ENCODE data around the gene DNAH3. TPM values are rescaled to one million over a fixed set of nuclear protein-coding genes. Genes with fewer than 3 reads are reported as not detected.

The DNAH3 gene
- total RNA-seq, 5 donors from 2014 or later (not counting 1 experiment from before 2014, with no cell fraction given): not detected

DNA sequence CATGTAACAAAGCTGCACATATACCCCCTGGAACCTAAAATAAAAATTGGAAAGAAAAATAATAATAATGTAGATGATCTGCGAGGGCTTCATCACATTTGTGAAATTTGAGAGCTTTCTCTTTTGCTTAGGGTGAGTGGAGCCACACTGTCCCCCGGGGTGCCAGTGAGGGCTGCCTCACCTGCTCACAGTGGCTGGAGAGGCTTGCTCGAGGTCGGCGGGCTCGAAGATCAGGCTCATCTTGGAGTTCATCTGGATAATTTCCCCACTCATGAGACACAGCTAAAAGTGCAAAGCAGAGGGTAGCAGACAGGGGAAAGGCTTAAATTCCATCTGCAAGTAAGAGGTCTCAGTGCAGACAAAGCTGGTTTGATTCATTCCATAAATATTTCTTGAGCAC lies 123.8 kb downstream of the DNAH3 start:
- H3K9me3 ChIP-seq: no peaks in the 10 kb centered on the region
- ATAC-seq (replicated peaks in 1 of 4): no peak
- peaks cover 4 to 6% of the 10 kb centered on the region in 2 donors for H3K27me3 Mint-ChIP-seq
- H3K4me3 ChIP-seq (ENCODE audit: control insufficient read depth in 1 of 2, extremely low read depth in 1 of 2, low read length in 1 of 2): no peak overlapping the region
- no peak overlapping the region for H3K27ac Mint-ChIP-seq
- H3K9me3 Mint-ChIP-seq: no peaks in the 10 kb centered on the region
- ChIA-PET CTCF (no interaction called here), POLR2A (no interaction called here)
- no CpG with 5 or more reads among the region's 6 CpGs for WGBS (ENCODE audit: insufficient coverage)
- peaks cover 12 to 14% (median 14%) of the 10 kb centered on the region in 3 donors for H3K4me1 Mint-ChIP-seq
- no peaks in the 10 kb centered on the region for H3K36me3 Mint-ChIP-seq
- H3K27ac ChIP-seq (ENCODE audit: low read length): no peak overlapping the region
- H3K4me3 Mint-ChIP-seq: no peak overlapping the region
- no peak for DNase-seq
- H3K36me3 ChIP-seq (ENCODE audit: control insufficient read depth in 2 of 2, extremely low read depth in 1 of 2, insufficient read depth in 1 of 2, low read length in 1 of 2): no peaks in the 10 kb centered on the region
- H3K27me3 ChIP-seq (replicated peaks in 1 of 2; ENCODE audit: control insufficient read depth in 2 of 2, extremely low read depth in 1 of 2, insufficient read depth in 2 of 2, low read length in 1 of 2): no peaks in the 10 kb centered on the region
- peaks cover 0 to 5% of the 10 kb centered on the region in 2 experiments for H3K4me1 ChIP-seq (ENCODE audit: control insufficient read depth in 1 of 2, extremely low read depth in 1 of 2, insufficient read depth in 2 of 2, low read length in 2 of 2)

DNA sequence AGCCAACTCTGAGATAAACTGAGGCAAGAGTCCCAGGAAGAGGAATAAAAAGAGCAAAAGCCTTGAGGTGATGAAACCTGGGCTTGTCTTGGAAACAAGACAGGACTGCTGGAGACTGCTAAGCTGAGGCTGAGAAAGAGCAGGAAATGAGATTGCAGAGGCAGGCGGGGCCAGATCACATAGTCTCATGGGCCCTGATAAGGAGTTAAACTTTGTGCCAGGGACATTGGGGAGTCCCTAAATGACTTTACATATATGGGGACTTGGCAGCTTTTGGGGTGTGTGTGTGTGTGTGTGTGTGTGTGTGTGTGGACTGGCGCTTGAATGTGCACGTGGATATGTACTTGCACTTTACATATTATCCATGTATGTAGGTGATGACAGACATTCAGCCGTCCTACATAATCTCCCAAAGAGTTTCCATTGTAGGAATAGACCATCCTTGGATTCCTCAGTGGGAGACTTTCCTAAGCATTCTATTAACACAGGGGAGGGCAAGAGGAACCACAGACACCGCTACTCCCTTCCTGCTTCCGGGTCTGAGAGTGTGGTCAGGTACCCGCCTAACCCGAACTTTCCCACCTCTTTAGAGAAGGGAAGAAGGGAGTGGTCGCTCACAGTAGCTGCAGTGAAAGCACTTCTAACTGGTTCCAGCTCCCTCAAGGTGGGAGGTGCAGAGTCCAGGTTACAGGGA lies 127.0 kb downstream of the DNAH3 start:
- Histone ChIP-seq H3K4me1 (ENCODE audit: control insufficient read depth in 1 of 2, extremely low read depth in 1 of 2, insufficient read depth in 2 of 2, low read length in 2 of 2) (peaks cover 0 to 5% of the 10 kb centered on the region in 2 experiments), H3K36me3 (ENCODE audit: control insufficient read depth in 2 of 2, extremely low read depth in 1 of 2, insufficient read depth in 1 of 2, low read length in 1 of 2) (no peaks in the 10 kb centered on the region), H3K27ac (ENCODE audit: low read length) (no peak overlapping the region), H3K27me3 (replicated peaks in 1 of 2; ENCODE audit: control insufficient read depth in 2 of 2, extremely low read depth in 1 of 2, insufficient read depth in 2 of 2, low read length in 1 of 2) (no peaks in the 10 kb centered on the region), H3K4me3 (ENCODE audit: control insufficient read depth in 1 of 2, extremely low read depth in 1 of 2, low read length in 1 of 2) (no peak overlapping the region), H3K9me3 (no peaks in the 10 kb centered on the region)
- CTCF ChIA-PET: no interaction called here
- Mint-ChIP-seq H3K9me3 (no peaks in the 10 kb centered on the region), H3K36me3 (no peaks in the 10 kb centered on the region), H3K27ac (peak overlapping the region in 1 of 2 donors; percentile 0), H3K27me3 (no peaks in the 10 kb centered on the region), H3K4me3 (peak overlapping the region in 1 of 3 donors; percentile 1), H3K4me1 (peaks cover 12 to 14% (median 14%) of the 10 kb centered on the region in 3 donors)
- DNase-seq (peak in 9 of 35 experiments; percentile 1 to 10 (median 2)), ATAC-seq (replicated peaks in 1 of 4) (peak in 2 of 4 experiments; percentile 55)
- 67% methylated on average over 2 of the region's 9 CpGs for WGBS (ENCODE audit: insufficient coverage)
- POLR2A ChIA-PET: no interaction called here

DNA sequence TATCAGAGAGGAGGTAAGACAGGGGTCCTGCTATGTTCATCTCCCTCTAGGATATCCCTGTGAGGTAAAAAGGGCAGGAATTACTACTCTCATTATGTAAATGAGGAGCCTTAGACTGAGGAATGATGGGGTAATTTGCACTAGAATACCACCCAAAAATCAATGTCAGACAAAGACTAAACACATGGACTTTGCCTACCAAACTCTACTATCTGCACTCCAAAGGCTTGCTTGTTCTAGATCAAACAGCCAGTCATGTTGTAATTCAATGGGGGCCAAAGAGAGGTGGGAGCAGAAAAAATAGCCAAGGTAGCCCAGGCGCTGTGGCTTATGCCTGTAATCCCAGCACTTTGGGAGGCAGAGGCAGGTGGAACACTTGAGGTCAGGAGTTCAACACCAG lies 129.3 kb downstream of the DNAH3 start:
- ATAC-seq (replicated peaks in 1 of 4): no peak
- Histone ChIP-seq H3K4me3 (ENCODE audit: control insufficient read depth in 1 of 2, extremely low read depth in 1 of 2, low read length in 1 of 2) (no peak overlapping the region), H3K27me3 (replicated peaks in 1 of 2; ENCODE audit: control insufficient read depth in 2 of 2, extremely low read depth in 1 of 2, insufficient read depth in 2 of 2, low read length in 1 of 2) (no peaks in the 10 kb centered on the region), H3K36me3 (ENCODE audit: control insufficient read depth in 2 of 2, extremely low read depth in 1 of 2, insufficient read depth in 1 of 2, low read length in 1 of 2) (no peaks in the 10 kb centered on the region), H3K27ac (ENCODE audit: low read length) (no peak overlapping the region), H3K4me1 (ENCODE audit: control insufficient read depth in 1 of 2, extremely low read depth in 1 of 2, insufficient read depth in 2 of 2, low read length in 2 of 2) (peaks cover 0 to 5% of the 10 kb centered on the region in 2 experiments), H3K9me3 (no peaks in the 10 kb centered on the region)
- Mint-ChIP-seq H3K4me1 (peaks cover 12 to 14% (median 14%) of the 10 kb centered on the region in 3 donors), H3K27ac (no peak overlapping the region), H3K36me3 (no peaks in the 10 kb centered on the region), H3K4me3 (no peak overlapping the region), H3K27me3 (no peaks in the 10 kb centered on the region), H3K9me3 (no peaks in the 10 kb centered on the region)
- no CpG with 5 or more reads among the region's 1 CpG for WGBS (ENCODE audit: insufficient coverage)
- POLR2A ChIA-PET: no interaction called here
- CTCF ChIA-PET: no interaction called here
- DNase-seq: no peak

GRCh38 chr16:21009815-21010214 lies 140.8 kb downstream of the DNAH3 start:
- peaks cover 3 to 7% (median 5%) of the 10 kb centered on the region in 3 donors for H3K9me3 Mint-ChIP-seq
- no peak overlapping the region for H3K4me3 Mint-ChIP-seq
- 81% methylated on average over 3 of the region's 5 CpGs for WGBS (ENCODE audit: insufficient coverage)
- no peak for ATAC-seq (replicated peaks in 1 of 4)
- H3K36me3 Mint-ChIP-seq: no peaks in the 10 kb centered on the region
- peaks cover 25 to 50% of the 10 kb centered on the region in 2 donors for H3K27me3 Mint-ChIP-seq
- POLR2A ChIA-PET: no interaction called here
- no peak overlapping the region for H3K27ac Mint-ChIP-seq
- no peaks in the 10 kb centered on the region for H3K9me3 ChIP-seq
- no peaks in the 10 kb centered on the region for H3K4me1 Mint-ChIP-seq
- DNase-seq: no peak
- H3K27ac ChIP-seq (ENCODE audit: low read length): no peak overlapping the region
- CTCF ChIA-PET: no interaction called here
- H3K27me3 ChIP-seq (replicated peaks in 1 of 2; ENCODE audit: control insufficient read depth in 2 of 2, extremely low read depth in 1 of 2, insufficient read depth in 2 of 2, low read length in 1 of 2): peaks cover 0 to 18% of the 10 kb centered on the region in 2 experiments
- H3K36me3 ChIP-seq (ENCODE audit: control insufficient read depth in 2 of 2, extremely low read depth in 1 of 2, insufficient read depth in 1 of 2, low read length in 1 of 2): no peaks in the 10 kb centered on the region
- H3K4me1 ChIP-seq (ENCODE audit: control insufficient read depth in 1 of 2, extremely low read depth in 1 of 2, insufficient read depth in 2 of 2, low read length in 2 of 2): no peaks in the 10 kb centered on the region
- no peak overlapping the region for H3K4me3 ChIP-seq (ENCODE audit: control insufficient read depth in 1 of 2, extremely low read depth in 1 of 2, low read length in 1 of 2)

DNA sequence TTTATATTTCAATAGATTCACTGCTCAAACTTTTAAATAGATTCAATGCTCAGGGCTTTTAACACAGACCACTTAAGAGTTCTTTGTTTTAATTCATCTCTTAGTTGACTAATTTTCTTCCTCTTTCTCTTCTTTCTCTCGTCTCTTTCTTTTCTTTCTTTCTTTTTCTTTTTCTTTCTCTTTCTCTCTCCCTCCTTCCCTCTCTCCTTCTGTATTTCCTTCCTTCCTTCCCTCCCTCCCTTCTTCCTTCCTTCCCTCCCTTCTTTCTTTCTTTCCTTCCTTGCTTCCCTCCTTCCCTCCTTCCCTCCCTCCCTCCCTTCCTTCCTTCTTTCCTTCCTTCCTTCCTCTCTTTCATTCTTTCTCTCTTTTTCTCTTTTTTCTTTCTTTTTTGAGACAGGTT lies 145.6 kb downstream of the DNAH3 start:
- Histone ChIP-seq H3K27me3 (replicated peaks in 1 of 2; ENCODE audit: control insufficient read depth in 2 of 2, extremely low read depth in 1 of 2, insufficient read depth in 2 of 2, low read length in 1 of 2) (peaks cover 0 to 10% of the 10 kb centered on the region in 2 experiments), H3K4me3 (ENCODE audit: control insufficient read depth in 1 of 2, extremely low read depth in 1 of 2, low read length in 1 of 2) (no peak overlapping the region), H3K27ac (ENCODE audit: low read length) (no peak overlapping the region), H3K4me1 (ENCODE audit: control insufficient read depth in 1 of 2, extremely low read depth in 1 of 2, insufficient read depth in 2 of 2, low read length in 2 of 2) (no peaks in the 10 kb centered on the region), H3K36me3 (ENCODE audit: control insufficient read depth in 2 of 2, extremely low read depth in 1 of 2, insufficient read depth in 1 of 2, low read length in 1 of 2) (no peaks in the 10 kb centered on the region), H3K9me3 (no peaks in the 10 kb centered on the region)
- ChIA-PET POLR2A (no interaction called here), CTCF (no interaction called here)
- H3K36me3 Mint-ChIP-seq: no peaks in the 10 kb centered on the region
- no peaks in the 10 kb centered on the region for H3K4me1 Mint-ChIP-seq
- H3K9me3 Mint-ChIP-seq: no peaks in the 10 kb centered on the region
- DNase-seq: no peak
- WGBS (ENCODE audit: insufficient coverage): 60% methylated on average over 1 of the region's 1 CpG
- no peak overlapping the region for H3K4me3 Mint-ChIP-seq
- no peak overlapping the region for H3K27ac Mint-ChIP-seq
- ATAC-seq (replicated peaks in 1 of 4): no peak
- H3K27me3 Mint-ChIP-seq: peaks cover 16 to 35% of the 10 kb centered on the region in 2 donors

- Mint-ChIP-seq H3K4me1 (no peaks in the 10 kb centered on the region), H3K27me3 (peaks cover 5 to 12% of the 10 kb centered on the region in 2 donors), H3K36me3 (no peaks in the 10 kb centered on the region), H3K4me3 (no peak overlapping the region), H3K9me3 (no peaks in the 10 kb centered on the region), H3K27ac (no peak overlapping the region)
- ATAC-seq (replicated peaks in 1 of 4): no peak
- Histone ChIP-seq H3K4me3 (ENCODE audit: control insufficient read depth in 1 of 2, extremely low read depth in 1 of 2, low read length in 1 of 2) (no peak overlapping the region), H3K4me1 (ENCODE audit: control insufficient read depth in 1 of 2, extremely low read depth in 1 of 2, insufficient read depth in 2 of 2, low read length in 2 of 2) (no peaks in the 10 kb centered on the region), H3K9me3 (no peaks in the 10 kb centered on the region), H3K27me3 (replicated peaks in 1 of 2; ENCODE audit: control insufficient read depth in 2 of 2, extremely low read depth in 1 of 2, insufficient read depth in 2 of 2, low read length in 1 of 2) (peaks cover 0 to 4% of the 10 kb centered on the region in 2 experiments), H3K36me3 (ENCODE audit: control insufficient read depth in 2 of 2, extremely low read depth in 1 of 2, insufficient read depth in 1 of 2, low read length in 1 of 2) (no peaks in the 10 kb centered on the region), H3K27ac (ENCODE audit: low read length) (no peak overlapping the region)
- 70% methylated on average over 2 of the region's 3 CpGs for WGBS (ENCODE audit: insufficient coverage)
- ChIA-PET CTCF (no interaction called here), POLR2A (no interaction called here)
- DNase-seq: peak in 4 of 35 experiments; percentile 3 to 30 (median 4)
Measured at GRCh38 chr16:21001262-21001661, 149.4 kb downstream of the DNAH3 start.
